ENCODE data around the gene CYP26B1. TPM values are rescaled to one million over a fixed set of nuclear protein-coding genes. Genes with fewer than 3 reads are reported as not detected.
A peak's percentile ranks its signal among the peaks of the same experiment; 100 is the strongest.

Gene CYP26B1
- polyA plus RNA-seq, 1 donor (not counting 4 experiments of a cell fraction or from before 2014, with no cell fraction given), result 1.2 TPM

DNA sequence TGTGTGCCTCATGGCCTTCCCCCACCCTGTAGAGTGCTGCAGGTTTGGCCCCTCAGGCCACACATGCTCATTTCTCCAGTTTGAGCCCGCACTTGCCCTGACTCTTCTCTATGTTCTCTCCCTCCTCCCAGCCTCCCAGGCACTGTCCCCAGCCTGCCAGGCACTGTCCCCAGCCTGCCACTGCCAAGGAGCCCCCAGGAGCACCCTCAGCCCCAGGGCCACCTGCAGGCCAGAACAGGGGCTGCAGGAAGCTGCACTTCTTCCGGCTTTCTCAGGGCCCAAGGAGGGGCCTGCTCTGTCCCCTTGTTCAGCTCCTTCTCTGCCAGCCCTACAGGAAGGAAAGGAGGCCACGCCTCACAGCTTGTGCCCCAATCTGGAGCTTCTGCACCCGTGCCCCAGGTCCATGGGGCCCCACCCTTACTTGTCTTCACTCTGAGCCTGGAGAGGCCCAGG, 31.6 kb downstream of the CYP26B1 start:
- no peaks in the 10 kb centered on the region for H3K9me3 ChIP-seq (ENCODE audit: control insufficient read depth, low read depth, low read length)
- FAIRE-seq, result no peak
- H4K20me1 ChIP-seq (ENCODE audit: control insufficient read depth, extremely low read depth, insufficient read depth, low read length), result no peaks in the 10 kb centered on the region
- H3K79me2 ChIP-seq (ENCODE audit: control insufficient read depth, insufficient read depth, low read length), result no peaks in the 10 kb centered on the region
- no peaks in the 10 kb centered on the region for H3K9me1 ChIP-seq (ENCODE audit: control insufficient read depth, extremely low read depth, insufficient read depth, low read length)
- peak overlapping the region in 2 of 3 experiments; percentile 8 to 47 for H3K4me3 ChIP-seq (ENCODE audit: control insufficient read depth in 2 of 3, extremely low read depth in 1 of 3, insufficient read depth in 2 of 3, low read depth in 1 of 3, low read length in 3 of 3)
- no peak for DNase-seq (ENCODE audit: low read depth, low spot score)
- H3K36me3 ChIP-seq (ENCODE audit: control insufficient read depth in 2 of 2, extremely low read depth in 1 of 2, insufficient read depth in 2 of 2, low read length in 2 of 2), result no peaks in the 10 kb centered on the region
- TF ChIP-seq, protein P1, sequence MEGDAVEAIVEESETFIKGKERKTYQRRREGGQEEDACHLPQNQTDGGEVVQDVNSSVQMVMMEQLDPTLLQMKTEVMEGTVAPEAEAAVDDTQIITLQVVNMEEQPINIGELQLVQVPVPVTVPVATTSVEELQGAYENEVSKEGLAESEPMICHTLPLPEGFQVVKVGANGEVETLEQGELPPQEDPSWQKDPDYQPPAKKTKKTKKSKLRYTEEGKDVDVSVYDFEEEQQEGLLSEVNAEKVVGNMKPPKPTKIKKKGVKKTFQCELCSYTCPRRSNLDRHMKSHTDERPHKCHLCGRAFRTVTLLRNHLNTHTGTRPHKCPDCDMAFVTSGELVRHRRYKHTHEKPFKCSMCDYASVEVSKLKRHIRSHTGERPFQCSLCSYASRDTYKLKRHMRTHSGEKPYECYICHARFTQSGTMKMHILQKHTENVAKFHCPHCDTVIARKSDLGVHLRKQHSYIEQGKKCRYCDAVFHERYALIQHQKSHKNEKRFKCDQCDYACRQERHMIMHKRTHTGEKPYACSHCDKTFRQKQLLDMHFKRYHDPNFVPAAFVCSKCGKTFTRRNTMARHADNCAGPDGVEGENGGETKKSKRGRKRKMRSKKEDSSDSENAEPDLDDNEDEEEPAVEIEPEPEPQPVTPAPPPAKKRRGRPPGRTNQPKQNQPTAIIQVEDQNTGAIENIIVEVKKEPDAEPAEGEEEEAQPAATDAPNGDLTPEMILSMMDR (optimal IDR thresholded peaks at IDR 0.05 in 1 of 3, IDR thresholded peaks at IDR 0.05 in 1 of 3, conservative IDR thresholded peaks at IDR 0.05 in 1 of 3; ENCODE audit: extremely low read depth in 1 of 3, insufficient read depth in 2 of 3, low read length in 3 of 3), result peak; percentile 39 to 60 (median 50)
- no peak for TF ChIP-seq EZH2 (IDR thresholded peaks at IDR 0.05; ENCODE audit: low read length)
- H3K27me3 ChIP-seq (ENCODE audit: control insufficient read depth, extremely low read depth, insufficient read depth, low read length), result no peaks in the 10 kb centered on the region
- peaks cover 35% of the 10 kb centered on the region for H3K4me1 ChIP-seq (ENCODE audit: control insufficient read depth, extremely low read depth, insufficient read depth, low read length)
- dilution Hi-C loops (cut with MboI; ENCODE audit: extremely low pct_ligation_motif_present, low sequenced_read_pairs), result no loop called here
- peak overlapping the region; percentile 72 for H3K9ac ChIP-seq (ENCODE audit: control insufficient read depth, extremely low read depth, insufficient read depth, low read length)
- peak overlapping the region; percentile 69 for H3K4me2 ChIP-seq (ENCODE audit: control insufficient read depth, extremely low read depth, insufficient read depth, low read depth, low read length)
- peak overlapping the region; percentile 85 for H3K27ac ChIP-seq (ENCODE audit: control insufficient read depth, insufficient read depth, low read length)
- peak overlapping the region; percentile 75 for H2AFZ ChIP-seq (ENCODE audit: control insufficient read depth, low read length)

DNA sequence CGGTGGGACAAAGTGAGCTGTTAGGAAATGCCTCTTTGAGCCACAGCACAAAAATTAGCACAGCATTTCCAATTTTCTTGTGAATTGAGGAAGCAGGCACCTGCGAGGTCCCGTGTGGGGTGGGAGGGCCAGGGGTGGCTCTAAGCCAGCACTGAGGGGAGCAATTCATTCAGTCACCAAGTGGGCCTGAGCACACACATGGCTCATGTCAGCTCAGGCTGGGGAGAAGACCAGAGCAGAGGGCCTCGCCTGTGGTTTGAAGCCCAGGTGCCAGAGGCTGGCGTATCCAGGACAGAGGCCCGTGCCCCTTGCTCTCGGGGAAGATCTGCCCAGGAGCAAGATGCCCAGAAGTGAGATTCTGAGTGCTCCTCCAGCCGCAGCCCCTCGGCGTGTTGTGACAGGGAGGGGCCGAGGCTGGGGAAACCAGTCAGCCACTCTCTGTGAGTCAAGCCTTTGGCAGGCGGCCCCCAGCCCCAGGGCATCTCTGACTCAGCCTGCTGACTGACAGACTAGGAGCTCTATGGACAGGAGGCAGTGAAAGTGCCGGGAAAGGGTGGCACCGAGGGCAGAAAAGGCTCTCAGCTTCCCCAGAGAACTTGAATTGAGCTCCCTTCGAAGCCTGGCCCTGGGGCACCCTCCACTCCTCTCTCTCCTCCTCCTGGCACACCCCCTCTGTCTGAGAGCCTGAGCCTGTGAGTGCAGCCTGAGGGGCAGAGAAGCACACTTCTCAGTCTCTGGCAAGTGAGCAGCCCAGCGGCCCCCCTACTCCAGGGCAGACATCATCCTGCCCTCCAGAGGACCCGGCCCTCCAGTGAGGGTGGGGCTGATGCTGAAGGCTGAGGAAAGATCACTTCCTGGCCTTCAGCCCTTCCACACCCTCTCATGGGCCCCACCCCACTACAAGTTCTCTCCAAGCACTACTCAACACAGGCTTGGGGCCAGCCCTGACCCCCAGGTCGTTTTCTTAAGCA, 32.3 kb downstream of the CYP26B1 start:
- TF ChIP-seq, protein P1 (optimal IDR thresholded peaks at IDR 0.05 in 1 of 3, IDR thresholded peaks at IDR 0.05 in 1 of 3, conservative IDR thresholded peaks at IDR 0.05 in 1 of 3; ENCODE audit: extremely low read depth in 1 of 3, insufficient read depth in 2 of 3, low read length in 3 of 3), result no peak
- no peak for TF ChIP-seq EZH2 (IDR thresholded peaks at IDR 0.05; ENCODE audit: low read length)
- dilution Hi-C loops (cut with MboI; ENCODE audit: extremely low pct_ligation_motif_present, low sequenced_read_pairs), result no loop called here
- no peaks in the 10 kb centered on the region for H4K20me1 ChIP-seq (ENCODE audit: control insufficient read depth, extremely low read depth, insufficient read depth, low read length)
- H2AFZ ChIP-seq (ENCODE audit: control insufficient read depth, low read length), result peak overlapping the region; percentile 8
- peak overlapping the region; percentile 85 for H3K27ac ChIP-seq (ENCODE audit: control insufficient read depth, insufficient read depth, low read length)
- H3K4me3 ChIP-seq (ENCODE audit: control insufficient read depth in 2 of 3, extremely low read depth in 1 of 3, insufficient read depth in 2 of 3, low read depth in 1 of 3, low read length in 3 of 3), result peak overlapping the region in 2 of 3 experiments; percentile 8 to 47
- peak overlapping the region; percentile 72 for H3K9ac ChIP-seq (ENCODE audit: control insufficient read depth, extremely low read depth, insufficient read depth, low read length)
- DNase-seq (ENCODE audit: low read depth, low spot score) (peak; percentile 93), FAIRE-seq (peak; percentile 62)
- no peaks in the 10 kb centered on the region for H3K27me3 ChIP-seq (ENCODE audit: control insufficient read depth, extremely low read depth, insufficient read depth, low read length)
- H3K9me1 ChIP-seq (ENCODE audit: control insufficient read depth, extremely low read depth, insufficient read depth, low read length), result no peaks in the 10 kb centered on the region
- no peaks in the 10 kb centered on the region for H3K36me3 ChIP-seq (ENCODE audit: control insufficient read depth in 2 of 2, extremely low read depth in 1 of 2, insufficient read depth in 2 of 2, low read length in 2 of 2)
- no peaks in the 10 kb centered on the region for H3K9me3 ChIP-seq (ENCODE audit: control insufficient read depth, low read depth, low read length)
- peaks cover 35% of the 10 kb centered on the region for H3K4me1 ChIP-seq (ENCODE audit: control insufficient read depth, extremely low read depth, insufficient read depth, low read length)
- peak overlapping the region; percentile 69 for H3K4me2 ChIP-seq (ENCODE audit: control insufficient read depth, extremely low read depth, insufficient read depth, low read depth, low read length)
- H3K79me2 ChIP-seq (ENCODE audit: control insufficient read depth, insufficient read depth, low read length), result no peaks in the 10 kb centered on the region

Data from keratinocyte (primary cell).